GF-D8 (cell line): ENCODE measurements around the gene SMARCC1.

Experiments used
- DNase-seq: peaks from one replicate; lab custom pipeline; 2025; lab: John Stamatoyannopoulos, UW

Gene SMARCC1

GRCh38 chr3:47634996-47635395, 146.7 kb downstream of the SMARCC1 start:
- no peak for DNase-seq

- no peak for DNase-seq
These were observed 150.9 kb downstream of the SMARCC1 start for GRCh38 chr3:47630810-47631209.

GRCh38 chr3:47629770-47630169, 151.9 kb downstream of the SMARCC1 start:
- no peak for DNase-seq

GRCh38 chr3:47628426-47628825, 153.3 kb downstream of the SMARCC1 start:
- no peak for DNase-seq

GRCh38 chr3:47622671-47623461, 158.8 kb downstream of the SMARCC1 start:
- DNase-seq = no peak

- DNase-seq = no peak
These were observed 164.3 kb downstream of the SMARCC1 start for GRCh38 chr3:47617086-47618010.

GRCh38 chr3:47614788-47615187, 166.9 kb downstream of the SMARCC1 start:
- DNase-seq = no peak

- no peak for DNase-seq
These were observed 168.0 kb downstream of the SMARCC1 start for GRCh38 chr3:47613722-47614121.

- no peak for DNase-seq
These were observed 168.8 kb downstream of the SMARCC1 start for GRCh38 chr3:47612879-47613278.

- DNase-seq = no peak
These were observed 169.5 kb downstream of the SMARCC1 start for GRCh38 chr3:47612178-47612577.

GRCh38 chr3:47611576-47611975, 170.1 kb downstream of the SMARCC1 start:
- DNase-seq = no peak

GRCh38 chr3:47610583-47610982, 171.1 kb downstream of the SMARCC1 start:
- DNase-seq = no peak

GRCh38 chr3:47607335-47607734, 174.4 kb downstream of the SMARCC1 start:
- DNase-seq = no peak

GRCh38 chr3:47606165-47606564, 175.5 kb downstream of the SMARCC1 start:
- no peak for DNase-seq

- DNase-seq = no peak
These were observed 176.0 kb downstream of the SMARCC1 start for GRCh38 chr3:47605652-47606051.

GRCh38 chr3:47604145-47604544, 177.5 kb downstream of the SMARCC1 start:
- DNase-seq = no peak

- DNase-seq = no peak
These were observed 178.4 kb downstream of the SMARCC1 start for GRCh38 chr3:47603332-47603731.

- DNase-seq = no peak
These were observed 180.4 kb downstream of the SMARCC1 start for GRCh38 chr3:47601281-47601680.

- DNase-seq = no peak
These were observed 186.9 kb downstream of the SMARCC1 start for GRCh38 chr3:47594792-47595191.

- no peak for DNase-seq
These were observed 189.5 kb downstream of the SMARCC1 start for GRCh38 chr3:47592066-47592795.

- DNase-seq = no peak
These were observed 191.5 kb downstream of the SMARCC1 start for GRCh38 chr3:47590216-47590615.

- no peak for DNase-seq
These were observed 193.1 kb downstream of the SMARCC1 start for GRCh38 chr3:47588587-47588986.
